Right atrium auricular region (tissue), 2 donors: ENCODE measurements around the gene BNIP3. TPM values are rescaled to one million over a fixed set of nuclear protein-coding genes. Genes with fewer than 3 reads are reported as not detected.

Experiments used
- DNase-seq: peaks from one replicate; pipeline ENCODE4 v3.0.0-alpha.2; 2019; ENCODE audit warnings: low spot score
- H3K27ac ChIP-seq, 2 donors: fragments of 200-600 bp; sonication (generic); 1 replicate in 1 of 2; 2 replicates in 1 of 2; pipeline ENCODE4 v1.5.1; 2016 to 2019
- H3K27me3 ChIP-seq, 2 donors: fragments of 200-600 bp; sonication (generic); one replicate each; pipeline versions ENCODE4 v1.5.1 to v1.6.0; 2017 to 2019
- H3K36me3 ChIP-seq: fragments of 200-600 bp; sonication (generic); one replicate; pipeline ENCODE4 v1.5.1; 2016
- H3K4me1 ChIP-seq, 2 donors: fragments of 200-600 bp; sonication (generic); one replicate each; pipeline versions ENCODE4 v1.5.1 to v1.6.0; 2017 to 2019
- H3K4me3 ChIP-seq, 2 donors: fragments of 200-600 bp; sonication (generic); 1 replicate in 1 of 2; 2 replicates in 1 of 2; pipeline ENCODE4 v1.5.1; 2017 to 2019; ENCODE audit warnings: mild to moderate bottlenecking in 1 of 2, moderate library complexity in 1 of 2
- H3K9me3 ChIP-seq, 2 donors: fragments of 200-600 bp; sonication (generic); one replicate each; pipeline ENCODE4 v1.5.1; 2019
- CTCF ChIP-seq, 2 donors: fragments of 200-600 bp; sonication (generic); IDR thresholded peaks; one replicate each; pipeline ENCODE4 v1.5.1; 2019; ENCODE audit warnings: antibody characterized with exemption in 2 of 2
- total RNA-seq, 2 donors: library from RNA; depleted of rRNA; stranded (reverse); fragments of >200 nt; gene quantifications; one replicate each; pipeline ENCODE4 v1.1.0, GENCODE V29; 2016

Gene BNIP3
- total RNA-seq, 2 donors from 2014 or later: 187 to 189 TPM

GRCh38 chr10:132006966-132007365, 25.2 kb upstream of the BNIP3 start:
- DNase-seq: no peak
- H3K36me3 ChIP-seq: no peaks in the 10 kb centered on the region
- no peak overlapping the region for H3K27ac ChIP-seq
- no peaks in the 10 kb centered on the region for H3K9me3 ChIP-seq
- no peak for TF ChIP-seq CTCF (IDR thresholded peaks at IDR 0.05)
- H3K4me3 ChIP-seq: no peak overlapping the region
- no peaks in the 10 kb centered on the region for H3K4me1 ChIP-seq
- no peaks in the 10 kb centered on the region for H3K27me3 ChIP-seq

GRCh38 chr10:132005147-132005546, 23.4 kb upstream of the BNIP3 start:
- no peak overlapping the region for H3K27ac ChIP-seq
- H3K9me3 ChIP-seq: no peaks in the 10 kb centered on the region
- DNase-seq: no peak
- no peaks in the 10 kb centered on the region for H3K27me3 ChIP-seq
- H3K4me1 ChIP-seq: no peaks in the 10 kb centered on the region
- no peak for TF ChIP-seq CTCF (IDR thresholded peaks at IDR 0.05)
- no peaks in the 10 kb centered on the region for H3K36me3 ChIP-seq
- H3K4me3 ChIP-seq: no peak overlapping the region

- DNase-seq: no peak
- Histone ChIP-seq H3K9me3 (no peaks in the 10 kb centered on the region), H3K4me1 (no peaks in the 10 kb centered on the region), H3K4me3 (no peak overlapping the region), H3K27ac (no peak overlapping the region), H3K27me3 (no peaks in the 10 kb centered on the region), H3K36me3 (no peaks in the 10 kb centered on the region)
- TF ChIP-seq CTCF (IDR thresholded peaks at IDR 0.05): no peak
Measured at GRCh38 chr10:132004052-132004451, 22.3 kb upstream of the BNIP3 start.

GRCh38 chr10:132003282-132003924, 21.7 kb upstream of the BNIP3 start:
- Histone ChIP-seq H3K27me3 (no peaks in the 10 kb centered on the region), H3K27ac (no peak overlapping the region), H3K36me3 (no peaks in the 10 kb centered on the region), H3K4me1 (peaks cover 0 to 5% of the 10 kb centered on the region in 2 donors), H3K4me3 (no peak overlapping the region), H3K9me3 (no peaks in the 10 kb centered on the region)
- no peak for DNase-seq
- no peak for TF ChIP-seq CTCF (IDR thresholded peaks at IDR 0.05)

GRCh38 chr10:132002004-132002403, 20.3 kb upstream of the BNIP3 start:
- H3K4me3 ChIP-seq: no peak overlapping the region
- H3K9me3 ChIP-seq: no peaks in the 10 kb centered on the region
- no peak for TF ChIP-seq CTCF (IDR thresholded peaks at IDR 0.05)

More at GRCh38 chr10:132002004-132002403, 20.3 kb upstream of the BNIP3 start:
- no peak overlapping the region for H3K27ac ChIP-seq
- peaks cover 0 to 19% of the 10 kb centered on the region in 2 donors for H3K4me1 ChIP-seq
- H3K36me3 ChIP-seq: no peaks in the 10 kb centered on the region
- no peak for DNase-seq
- no peaks in the 10 kb centered on the region for H3K27me3 ChIP-seq
